CD14-positive monocyte (primary cell): ENCODE data around the gene SUCLG2. TPM values are rescaled to one million over a fixed set of nuclear protein-coding genes. Genes with fewer than 3 reads are reported as not detected.

Experiments
- DNase-seq, 3 donors: peaks; one replicate each; pipeline ENCODE4 v3.0.0-alpha.2; 2011 to 2022
- H2AFZ ChIP-seq: 2 replicates; pipeline ENCODE4 v1.6.0; 2012; ENCODE audit warnings: mild to moderate bottlenecking, low read depth, low read length, inconsistent platforms; ENCODE audit not compliant: insufficient read depth, poor library complexity, severe bottlenecking
- H3K27ac ChIP-seq, 2 donors: 1 replicate in 1 of 2; 2 replicates in 1 of 2; pipeline ENCODE4 v1.5.1; 2012 to 2013; ENCODE audit warnings: low read length in 2 of 2, control low read depth in 1 of 2, inconsistent platforms in 1 of 2, low read depth in 1 of 2, mild to moderate bottlenecking in 1 of 2
- H3K27me3 ChIP-seq, 2 donors: one replicate each; pipeline versions ENCODE4 v1.6.0 to v1.6.1; 2011 to 2013; ENCODE audit warnings: low read length in 2 of 2; ENCODE audit not compliant: control insufficient read depth in 2 of 2, insufficient read depth in 2 of 2
- H3K36me3 ChIP-seq, 2 donors: replicated peaks in 1 of 2; 1 replicate in 1 of 2; 2 replicates in 1 of 2; pipeline versions ENCODE4 v1.5.1 to v1.6.1; 2012 to 2013; ENCODE audit warnings: low read length in 2 of 2, control low read depth in 1 of 2, inconsistent platforms in 1 of 2, mild to moderate bottlenecking in 1 of 2; ENCODE audit not compliant: insufficient read depth in 2 of 2, control insufficient read depth in 1 of 2
- H3K4me1 ChIP-seq, 2 donors: 1 replicate in 1 of 2; 2 replicates in 1 of 2; pipeline versions ENCODE4 v1.5.1 to v1.6.1; 2012 to 2013; ENCODE audit warnings: low read length in 2 of 2, control low read depth in 1 of 2, inconsistent platforms in 1 of 2, mild to moderate bottlenecking in 1 of 2, moderate library complexity in 1 of 2; ENCODE audit not compliant: insufficient read depth in 2 of 2, control insufficient read depth in 1 of 2
- H3K4me2 ChIP-seq: replicated peaks from 2 replicates; pipeline ENCODE3; 2012; ENCODE audit warnings: low read length, moderate library complexity, mild to moderate bottlenecking; ENCODE audit not compliant: poor library complexity, severe bottlenecking; ENCODE audit errors: extremely low read depth
- H3K4me3 ChIP-seq, 3 experiments: fragments of 200-600 bp in 1 of 3; sonication (generic) in 1 of 3; replicated peaks in 1 of 3; 1 replicate in 2 of 3; 2 replicates in 1 of 3; pipeline ENCODE4 v1.5.1; 2011 to 2013; ENCODE audit warnings: low read length in 3 of 3, mild to moderate bottlenecking in 3 of 3, control low read depth in 2 of 3, low read depth in 2 of 3, inconsistent platforms in 1 of 3, moderate library complexity in 1 of 3
- H3K79me2 ChIP-seq: 2 replicates; pipeline ENCODE4 v1.6.0; 2012; ENCODE audit warnings: mild to moderate bottlenecking, control low read depth, inconsistent platforms, low read length, moderate library complexity; ENCODE audit not compliant: insufficient read depth
- H3K9ac ChIP-seq: 2 replicates; pipeline ENCODE4 v1.6.0; 2017; ENCODE audit warnings: low read length, mild to moderate bottlenecking; ENCODE audit not compliant: insufficient read depth, poor library complexity, severe bottlenecking
- H3K9me3 ChIP-seq, 2 donors: replicated peaks in 1 of 2; 1 replicate in 1 of 2; 2 replicates in 1 of 2; pipeline versions ENCODE4 v1.5.1 to v1.6.1; 2012 to 2013; ENCODE audit warnings: low read length in 2 of 2, control low read depth in 1 of 2; ENCODE audit not compliant: control insufficient read depth in 1 of 2, insufficient read depth in 1 of 2
- H4K20me1 ChIP-seq: 2 replicates; pipeline ENCODE4 v1.6.0; 2012; ENCODE audit warnings: mild to moderate bottlenecking, low read length, control low read depth, moderate library complexity; ENCODE audit not compliant: insufficient read depth
- H3K27ac Mint-ChIP-seq, 7 donors: one replicate each; pipeline ENCODE4 v1.8.0; 2020; ENCODE audit warnings: mild to moderate bottlenecking in 7 of 7, mixed read lengths in 7 of 7, moderate library complexity in 6 of 7, inconsistent platforms in 2 of 7
- H3K27me3 Mint-ChIP-seq, 3 donors: one replicate each; pipeline ENCODE4 v1.8.0; 2021 to 2022; ENCODE audit warnings: low read depth in 3 of 3, mild to moderate bottlenecking in 3 of 3, mixed read lengths in 3 of 3, moderate library complexity in 3 of 3, inconsistent platforms in 1 of 3
- H3K36me3 Mint-ChIP-seq, 2 donors: one replicate each; pipeline ENCODE4 v1.8.0; 2020; ENCODE audit warnings: mixed read lengths in 2 of 2, inconsistent platforms in 1 of 2, mild to moderate bottlenecking in 1 of 2
- H3K4me1 Mint-ChIP-seq: one replicate; pipeline ENCODE4 v1.8.0; 2020; ENCODE audit warnings: mild to moderate bottlenecking, mixed read lengths
- H3K4me3 Mint-ChIP-seq, 2 donors: one replicate each; pipeline ENCODE4 v1.8.0; 2020; ENCODE audit warnings: mild to moderate bottlenecking in 2 of 2, mixed read lengths in 2 of 2, moderate library complexity in 1 of 2
- H3K9me3 Mint-ChIP-seq, 7 donors: one replicate each; pipeline ENCODE4 v1.8.0; 2020 to 2022; ENCODE audit warnings: mixed read lengths in 7 of 7, mild to moderate bottlenecking in 6 of 7, moderate library complexity in 6 of 7, inconsistent platforms in 2 of 7
- WGBS: methylation state at CpG from one replicate; pipeline ENCODE4 v1.1.5; 2013; ENCODE audit warnings: missing lambda C conversion rate; ENCODE audit not compliant: insufficient coverage; 5-methylcytosine and 5-hydroxymethylcytosine counted together
- intact Hi-C, 2 donors: fragments of 100-400 bp; cut with micrococcal nuclease; formaldehyde crosslinking; loops; one replicate each; pipeline versions ENCODE4 v1.15.0 to v1.15.1; 2023
- polyA plus RNA-seq, 3 donors: library from polyadenylated mRNA; depleted of rRNA in 1 of 3; unstranded in 2 of 3; stranded (reverse) in 1 of 3; fragments of 300-500 nt in 2 of 3; fragments of >200 nt in 1 of 3; fragmentation: Illumina TruSeq in 2 of 3; gene quantifications; 1 replicate in 2 of 3; 2 replicates in 1 of 3; pipeline ENCODE4 v1.2.3, GENCODE V29; 2012 to 2021
- TF ChIP-seq, protein P1 (sequence below): fragments of 200-600 bp; IDR thresholded peaks from one replicate; pipeline ENCODE4 v1.8.0; 2022; ENCODE audit warnings: antibody characterized with exemption, mild to moderate bottlenecking

Gene SUCLG2
- polyA plus RNA-seq, 3 donors, result 10.8 to 37.5 (median 32.9) TPM

DNA sequence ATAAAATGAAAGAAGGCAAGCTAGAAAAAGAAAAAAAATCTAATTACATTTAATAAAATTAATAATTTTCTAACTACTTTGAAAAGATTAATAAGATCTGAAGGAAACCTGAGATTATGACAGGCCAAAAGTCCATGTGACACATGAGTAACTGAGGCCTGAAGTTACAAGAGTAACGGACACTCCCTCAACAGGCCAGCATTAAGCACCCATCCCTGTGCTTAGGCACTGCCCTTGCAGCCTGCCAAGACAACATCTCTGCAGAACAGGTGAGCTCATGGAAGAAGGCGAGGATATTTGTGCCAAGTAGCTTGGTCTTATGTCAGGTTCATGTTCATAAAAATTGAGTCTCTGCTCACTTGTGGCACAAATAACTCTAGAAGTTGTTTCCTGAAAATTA lies 31.8 kb downstream of the SUCLG2 start:
- WGBS, result 100% methylated on average over 1 of the region's 2 CpGs
- H3K27ac Mint-ChIP-seq, result no peak overlapping the region
- intact Hi-C loops, result no loop called here

DNA sequence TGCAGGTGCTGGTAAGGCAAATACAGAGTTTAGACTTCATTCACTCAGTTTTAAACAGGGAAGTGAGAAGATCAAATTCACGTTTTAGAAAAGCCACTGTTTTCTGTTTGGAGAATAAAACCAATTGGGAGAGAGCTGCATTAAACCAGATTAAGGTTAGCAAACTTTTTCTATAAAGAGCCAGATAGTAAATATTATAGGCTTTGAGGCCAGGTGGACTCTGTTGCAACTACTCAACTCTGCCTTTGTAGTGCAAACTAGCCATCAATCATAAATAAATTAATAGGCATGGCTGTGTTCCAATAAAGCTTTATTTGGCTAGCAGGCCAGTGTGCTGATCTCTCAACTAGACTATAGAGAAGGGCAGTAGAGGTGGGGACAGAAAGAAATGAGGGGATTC lies 33.5 kb downstream of the SUCLG2 start:
- H3K4me3 ChIP-seq, result no peak overlapping the region
- Mint-ChIP-seq H3K4me3 (no peak overlapping the region), H3K4me1 (no peaks in the 10 kb centered on the region), H3K36me3 (peaks cover 49 to 50% of the 10 kb centered on the region in 2 donors), H3K27ac (no peak overlapping the region), H3K27me3 (peaks cover 0 to 1% (median 0%) of the 10 kb centered on the region in 3 donors), H3K9me3 (peaks cover 0 to 3% (median 2%) of the 10 kb centered on the region in 7 donors)
- no peak overlapping the region for H3K27ac ChIP-seq
- H2AFZ ChIP-seq, result no peak overlapping the region
- H3K9ac ChIP-seq, result no peak overlapping the region
- no peaks in the 10 kb centered on the region for H3K4me1 ChIP-seq
- no peaks in the 10 kb centered on the region for H3K79me2 ChIP-seq
- H4K20me1 ChIP-seq, result peaks cover 37% of the 10 kb centered on the region
- H3K9me3 ChIP-seq, result no peaks in the 10 kb centered on the region
- TF ChIP-seq, protein P1, sequence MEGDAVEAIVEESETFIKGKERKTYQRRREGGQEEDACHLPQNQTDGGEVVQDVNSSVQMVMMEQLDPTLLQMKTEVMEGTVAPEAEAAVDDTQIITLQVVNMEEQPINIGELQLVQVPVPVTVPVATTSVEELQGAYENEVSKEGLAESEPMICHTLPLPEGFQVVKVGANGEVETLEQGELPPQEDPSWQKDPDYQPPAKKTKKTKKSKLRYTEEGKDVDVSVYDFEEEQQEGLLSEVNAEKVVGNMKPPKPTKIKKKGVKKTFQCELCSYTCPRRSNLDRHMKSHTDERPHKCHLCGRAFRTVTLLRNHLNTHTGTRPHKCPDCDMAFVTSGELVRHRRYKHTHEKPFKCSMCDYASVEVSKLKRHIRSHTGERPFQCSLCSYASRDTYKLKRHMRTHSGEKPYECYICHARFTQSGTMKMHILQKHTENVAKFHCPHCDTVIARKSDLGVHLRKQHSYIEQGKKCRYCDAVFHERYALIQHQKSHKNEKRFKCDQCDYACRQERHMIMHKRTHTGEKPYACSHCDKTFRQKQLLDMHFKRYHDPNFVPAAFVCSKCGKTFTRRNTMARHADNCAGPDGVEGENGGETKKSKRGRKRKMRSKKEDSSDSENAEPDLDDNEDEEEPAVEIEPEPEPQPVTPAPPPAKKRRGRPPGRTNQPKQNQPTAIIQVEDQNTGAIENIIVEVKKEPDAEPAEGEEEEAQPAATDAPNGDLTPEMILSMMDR, result no peak
- intact Hi-C loops, result no loop called here
- no peak for DNase-seq
- peaks cover 4 to 44% of the 10 kb centered on the region in 2 donors for H3K36me3 ChIP-seq
- H3K4me2 ChIP-seq, result no peak overlapping the region
- no CpG with 5 or more reads among the region's 1 CpG for WGBS
- no peaks in the 10 kb centered on the region for H3K27me3 ChIP-seq

More for the DNA sequence above, 31.8 kb downstream of the SUCLG2 start:
- no peaks in the 10 kb centered on the region for H3K27me3 ChIP-seq
- no peak overlapping the region for H3K4me3 ChIP-seq
- H3K4me1 ChIP-seq, result no peaks in the 10 kb centered on the region
- no peak overlapping the region for H2AFZ ChIP-seq
- no peaks in the 10 kb centered on the region for H3K79me2 ChIP-seq
- H3K27ac ChIP-seq, result no peak overlapping the region
- Mint-ChIP-seq H3K36me3 (peaks cover 44 to 46% of the 10 kb centered on the region in 2 donors), H3K4me3 (no peak overlapping the region), H3K9me3 (peaks cover 0 to 7% (median 2%) of the 10 kb centered on the region in 7 donors), H3K4me1 (no peaks in the 10 kb centered on the region), H3K27me3 (peaks cover 0 to 1% (median 0%) of the 10 kb centered on the region in 3 donors)
- no peak for DNase-seq
- TF ChIP-seq, protein P1, result no peak
- peaks cover 2 to 30% of the 10 kb centered on the region in 2 donors for H3K36me3 ChIP-seq
- no peaks in the 10 kb centered on the region for H3K9me3 ChIP-seq
- no peak overlapping the region for H3K4me2 ChIP-seq
- H3K9ac ChIP-seq, result no peak overlapping the region
- H4K20me1 ChIP-seq, result peaks cover 38% of the 10 kb centered on the region
